PFSK-1 (cell line): ENCODE results near the gene TACR1.

Experiments used
- FOXP2 ChIP-seq: optimal IDR thresholded peaks from 2 replicates; pipeline ENCODE3; 2011; ENCODE audit warnings: borderline replicate concordance, control low read depth, inconsistent platforms; ENCODE audit not compliant: insufficient read depth; ENCODE audit errors: extremely low read length, extremely low read depth
- POLR2AphosphoS5 ChIP-seq: IDR thresholded peaks from 2 replicates; pipeline ENCODE4 v1.6.1; 2012; ENCODE audit warnings: low read depth, mild to moderate bottlenecking, control low read depth, low read length, moderate library complexity
- REST ChIP-seq, 2 experiments: IDR thresholded peaks; 2 replicates each; pipeline versions ENCODE4 v1.6.1 to v1.8.0; 2011 to 2012; ENCODE audit warnings: low read depth in 2 of 2, low read length in 2 of 2, control low read depth in 1 of 2, inconsistent platforms in 1 of 2, mild to moderate bottlenecking in 1 of 2, moderate library complexity in 1 of 2; ENCODE audit not compliant: insufficient read depth in 1 of 2
- SIN3A ChIP-seq: IDR thresholded peaks from 2 replicates; pipeline ENCODE4 v1.6.1; 2012; ENCODE audit warnings: mild to moderate bottlenecking, low read length, moderate library complexity, borderline replicate concordance; ENCODE audit not compliant: insufficient read depth
- TAF1 ChIP-seq: IDR thresholded peaks from 2 replicates; pipeline ENCODE4 v1.6.1; 2012; ENCODE audit warnings: low read length, control low read depth, borderline replicate concordance; ENCODE audit not compliant: insufficient read depth

Gene TACR1

GRCh38 chr2:75098856-75099255 lies 100.5 kb downstream of the TACR1 start:
- no peak for TF ChIP-seq SIN3A
- TF ChIP-seq FOXP2 = no peak
- TF ChIP-seq POLR2AphosphoS5 = no peak
- TF ChIP-seq REST (IDR thresholded peaks at IDR 0.05; ENCODE audit: insufficient read depth in 1 of 2, low read depth in 2 of 2, low read length in 2 of 2) = no peak
- no peak for TF ChIP-seq TAF1

GRCh38 chr2:75097831-75098230 lies 101.5 kb downstream of the TACR1 start:
- TF ChIP-seq SIN3A (no peak), REST (IDR thresholded peaks at IDR 0.05; ENCODE audit: insufficient read depth in 1 of 2, low read depth in 2 of 2, low read length in 2 of 2) (no peak), FOXP2 (no peak), TAF1 (no peak), POLR2AphosphoS5 (no peak)

- no peak for TF ChIP-seq POLR2AphosphoS5
- TF ChIP-seq TAF1 = no peak
- TF ChIP-seq REST (IDR thresholded peaks at IDR 0.05; ENCODE audit: insufficient read depth in 1 of 2, low read depth in 2 of 2, low read length in 2 of 2) = no peak
- no peak for TF ChIP-seq FOXP2
- TF ChIP-seq SIN3A = no peak
Measured at GRCh38 chr2:75094405-75094804, 104.9 kb downstream of the TACR1 start.

GRCh38 chr2:75090770-75091515 lies 108.4 kb downstream of the TACR1 start:
- TF ChIP-seq TAF1 (no peak), REST (IDR thresholded peaks at IDR 0.05; ENCODE audit: insufficient read depth in 1 of 2, low read depth in 2 of 2, low read length in 2 of 2) (no peak), SIN3A (no peak), FOXP2 (no peak), POLR2AphosphoS5 (no peak)

GRCh38 chr2:75089471-75089870 lies 109.8 kb downstream of the TACR1 start:
- no peak for TF ChIP-seq REST (IDR thresholded peaks at IDR 0.05; ENCODE audit: insufficient read depth in 1 of 2, low read depth in 2 of 2, low read length in 2 of 2)
- no peak for TF ChIP-seq TAF1
- TF ChIP-seq POLR2AphosphoS5 = no peak
- TF ChIP-seq SIN3A = no peak
- no peak for TF ChIP-seq FOXP2
